Measurements from ENCODE around the gene OSBPL10.

DNA sequence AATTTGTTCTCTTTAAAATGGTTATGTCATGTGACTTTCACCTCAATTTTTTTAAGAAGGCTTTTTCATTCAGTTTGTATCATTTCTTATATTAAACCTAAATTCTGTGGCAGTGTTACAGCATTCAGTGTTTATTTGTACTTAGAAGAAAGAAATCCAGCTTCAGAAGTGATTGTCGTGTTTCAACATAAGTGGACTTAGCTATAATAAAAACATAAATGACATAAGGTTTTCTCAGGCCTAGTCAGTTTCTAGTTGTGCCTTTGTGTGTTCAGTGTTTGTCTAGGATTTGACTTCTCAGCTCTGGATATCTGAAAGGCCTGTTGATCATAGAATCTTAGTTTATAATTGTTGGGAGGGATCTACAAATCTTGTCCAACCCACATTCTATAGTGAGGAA is 367.9 kb downstream of the OSBPL10 start:
- TF ChIP-seq, protein P1, sequence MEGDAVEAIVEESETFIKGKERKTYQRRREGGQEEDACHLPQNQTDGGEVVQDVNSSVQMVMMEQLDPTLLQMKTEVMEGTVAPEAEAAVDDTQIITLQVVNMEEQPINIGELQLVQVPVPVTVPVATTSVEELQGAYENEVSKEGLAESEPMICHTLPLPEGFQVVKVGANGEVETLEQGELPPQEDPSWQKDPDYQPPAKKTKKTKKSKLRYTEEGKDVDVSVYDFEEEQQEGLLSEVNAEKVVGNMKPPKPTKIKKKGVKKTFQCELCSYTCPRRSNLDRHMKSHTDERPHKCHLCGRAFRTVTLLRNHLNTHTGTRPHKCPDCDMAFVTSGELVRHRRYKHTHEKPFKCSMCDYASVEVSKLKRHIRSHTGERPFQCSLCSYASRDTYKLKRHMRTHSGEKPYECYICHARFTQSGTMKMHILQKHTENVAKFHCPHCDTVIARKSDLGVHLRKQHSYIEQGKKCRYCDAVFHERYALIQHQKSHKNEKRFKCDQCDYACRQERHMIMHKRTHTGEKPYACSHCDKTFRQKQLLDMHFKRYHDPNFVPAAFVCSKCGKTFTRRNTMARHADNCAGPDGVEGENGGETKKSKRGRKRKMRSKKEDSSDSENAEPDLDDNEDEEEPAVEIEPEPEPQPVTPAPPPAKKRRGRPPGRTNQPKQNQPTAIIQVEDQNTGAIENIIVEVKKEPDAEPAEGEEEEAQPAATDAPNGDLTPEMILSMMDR (IDR thresholded peaks at IDR 0.05): no peak
- no peak for TF ChIP-seq EZH2 (IDR thresholded peaks at IDR 0.05; ENCODE audit: borderline replicate concordance, insufficient read depth, low read depth, low read length, poor library complexity, severe bottlenecking)

Measured in B cell (primary cell).